Measurements from ENCODE around the gene PLXNA2. TPM values are rescaled to one million over a fixed set of nuclear protein-coding genes. Genes with fewer than 3 reads are reported as not detected.

PLXNA2 gene
- total RNA-seq, 1 donor from 2014 or later: 1.7 TPM

DNA sequence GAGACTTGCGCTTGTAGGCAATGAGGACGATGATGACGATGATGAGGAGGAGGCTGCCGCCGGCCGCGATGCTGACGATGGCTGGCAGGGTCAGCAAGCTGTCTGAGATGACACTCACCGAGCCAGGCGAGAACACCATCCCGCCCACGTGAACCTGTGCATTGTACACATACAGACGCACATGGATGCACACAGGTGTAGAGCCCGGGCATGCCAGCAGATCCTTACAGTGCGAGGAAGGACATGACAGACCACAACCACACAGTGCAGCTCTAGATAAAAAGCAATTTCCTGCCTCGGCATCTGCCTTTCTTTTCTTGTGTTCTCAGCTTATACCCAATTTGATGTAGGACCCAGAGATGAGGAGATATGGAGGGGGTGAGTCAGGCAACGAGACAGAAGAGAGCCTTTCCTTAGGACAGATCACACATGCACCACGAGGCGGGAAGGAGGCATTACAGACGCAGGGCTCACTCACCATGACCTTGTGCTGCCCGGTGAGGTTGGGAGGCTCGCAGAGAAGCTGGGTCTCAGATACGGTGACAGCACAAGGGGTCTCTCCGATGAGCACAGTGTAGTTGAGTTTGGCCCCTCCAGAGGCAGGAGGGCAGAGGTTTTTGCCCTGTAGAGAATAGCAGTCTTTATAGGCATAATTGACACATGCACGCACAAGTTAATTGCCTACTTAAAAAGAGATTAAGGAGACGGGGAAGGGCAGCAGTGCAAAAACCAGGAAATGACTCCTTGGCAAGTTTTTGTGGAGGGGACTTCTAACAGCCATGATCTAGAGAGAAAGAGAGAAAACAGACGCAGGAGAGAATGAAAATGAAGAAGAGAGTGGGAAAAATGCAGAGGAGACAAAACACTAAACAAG is 199.4 kb downstream of the PLXNA2 start:
- TF ChIP-seq CTCF (IDR thresholded peaks at IDR 0.05) (no peak), EZH2 (IDR thresholded peaks at IDR 0.05) (no peak), EZH2phosphoT487 (IDR thresholded peaks at IDR 0.05) (no peak)
- H3K36me3 Mint-ChIP-seq: peaks cover 25% of the 10 kb centered on the region
- Histone ChIP-seq H3K79me2 (ENCODE audit: low read depth) (no peaks in the 10 kb centered on the region), H2AFZ (replicated peaks) (no peak overlapping the region), H3K4me1 (peaks cover 29% of the 10 kb centered on the region), H3K36me3 (no peaks in the 10 kb centered on the region), H3K27me3 (no peaks in the 10 kb centered on the region), H3K9ac (no peak overlapping the region), H3K4me2 (no peak overlapping the region), H3F3A (ENCODE audit: low read depth) (peaks cover 23% of the 10 kb centered on the region), H4K20me1 (ENCODE audit: low read depth) (no peaks in the 10 kb centered on the region), H3K4me3 (no peak overlapping the region), H3K9me3 (ENCODE audit: low read depth) (no peaks in the 10 kb centered on the region), H3K27ac (no peak overlapping the region)
- peaks cover 3% of the 10 kb centered on the region for H3K27me3 Mint-ChIP-seq (ENCODE audit: insufficient read depth, low read depth)
- H3K4me3 Mint-ChIP-seq: no peak overlapping the region
- H3K4me1 Mint-ChIP-seq: peaks cover 34% of the 10 kb centered on the region
- H3K9me3 Mint-ChIP-seq: no peaks in the 10 kb centered on the region
- no peak for DNase-seq (ENCODE audit: low spot score)
- H3K27ac Mint-ChIP-seq: no peak overlapping the region

DNA sequence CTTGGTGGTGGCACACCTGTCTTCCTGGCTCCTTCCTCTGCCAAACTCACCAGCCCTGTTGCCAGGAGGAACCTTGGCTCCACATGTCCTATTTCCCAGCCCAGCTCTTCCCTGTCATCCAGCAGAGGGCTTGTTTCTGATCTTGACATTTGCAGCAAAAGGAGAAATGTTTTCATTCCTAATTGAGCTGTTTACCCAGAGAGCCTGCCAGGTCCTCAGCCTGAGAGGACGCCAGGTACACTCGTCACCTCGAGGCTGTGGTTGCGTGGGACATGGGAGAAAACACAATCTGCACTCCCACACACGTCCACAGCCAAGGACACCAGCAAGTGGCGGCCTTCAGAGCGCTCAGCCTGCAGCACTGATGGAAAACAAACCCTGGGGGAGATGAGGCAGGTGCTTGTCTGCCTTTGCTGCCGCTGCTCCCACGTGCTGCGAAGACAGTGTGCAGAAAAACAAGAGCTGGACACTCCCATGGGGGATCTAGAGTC is 200.4 kb downstream of the PLXNA2 start:
- Histone ChIP-seq H4K20me1 (ENCODE audit: low read depth) (no peaks in the 10 kb centered on the region), H3K27me3 (no peaks in the 10 kb centered on the region), H3K9ac (no peak overlapping the region), H3K9me3 (ENCODE audit: low read depth) (no peaks in the 10 kb centered on the region), H3K27ac (no peak overlapping the region), H3K4me2 (no peak overlapping the region), H3K79me2 (ENCODE audit: low read depth) (no peaks in the 10 kb centered on the region), H3F3A (ENCODE audit: low read depth) (peaks cover 24% of the 10 kb centered on the region), H3K4me1 (peaks cover 30% of the 10 kb centered on the region), H2AFZ (replicated peaks) (no peak overlapping the region), H3K36me3 (no peaks in the 10 kb centered on the region), H3K4me3 (no peak overlapping the region)
- H3K27me3 Mint-ChIP-seq (ENCODE audit: insufficient read depth, low read depth): peaks cover 3% of the 10 kb centered on the region
- no peaks in the 10 kb centered on the region for H3K9me3 Mint-ChIP-seq
- H3K36me3 Mint-ChIP-seq: peaks cover 25% of the 10 kb centered on the region
- H3K27ac Mint-ChIP-seq: no peak overlapping the region
- no peak for DNase-seq (ENCODE audit: low spot score)
- H3K4me3 Mint-ChIP-seq: no peak overlapping the region
- no peak for TF ChIP-seq CTCF (IDR thresholded peaks at IDR 0.05)
- no peak for TF ChIP-seq EZH2phosphoT487 (IDR thresholded peaks at IDR 0.05)
- TF ChIP-seq EZH2 (IDR thresholded peaks at IDR 0.05): no peak
- H3K4me1 Mint-ChIP-seq: peaks cover 31% of the 10 kb centered on the region

- no peaks in the 10 kb centered on the region for H4K20me1 ChIP-seq (ENCODE audit: low read depth)
- no peak for DNase-seq (ENCODE audit: low spot score)
- H3K4me2 ChIP-seq: no peak overlapping the region
- peaks cover 3% of the 10 kb centered on the region for H3K27me3 Mint-ChIP-seq (ENCODE audit: insufficient read depth, low read depth)
- H3K79me2 ChIP-seq (ENCODE audit: low read depth): no peaks in the 10 kb centered on the region
- no peaks in the 10 kb centered on the region for H3K9me3 ChIP-seq (ENCODE audit: low read depth)
- H3K4me3 Mint-ChIP-seq: no peak overlapping the region
- peaks cover 24% of the 10 kb centered on the region for H3F3A ChIP-seq (ENCODE audit: low read depth)
- no peak overlapping the region for H3K27ac Mint-ChIP-seq
- no peaks in the 10 kb centered on the region for H3K27me3 ChIP-seq
- H3K36me3 Mint-ChIP-seq: peaks cover 26% of the 10 kb centered on the region
- H3K4me3 ChIP-seq: no peak overlapping the region
- no peaks in the 10 kb centered on the region for H3K36me3 ChIP-seq
- H2AFZ ChIP-seq (replicated peaks): no peak overlapping the region
- H3K4me1 Mint-ChIP-seq: peaks cover 30% of the 10 kb centered on the region
- H3K4me1 ChIP-seq: peaks cover 30% of the 10 kb centered on the region
- no peak for TF ChIP-seq CTCF (IDR thresholded peaks at IDR 0.05)
- TF ChIP-seq EZH2phosphoT487 (IDR thresholded peaks at IDR 0.05): no peak
- no peak for TF ChIP-seq EZH2 (IDR thresholded peaks at IDR 0.05)
- H3K9ac ChIP-seq: no peak overlapping the region
- no peak overlapping the region for H3K27ac ChIP-seq
- no peaks in the 10 kb centered on the region for H3K9me3 Mint-ChIP-seq
Measured at GRCh38 chr1:208042868-208043267, 201.3 kb downstream of the PLXNA2 start.
